K562 (cell line): ENCODE data around the gene INO80. TPM values are rescaled to one million over a fixed set of nuclear protein-coding genes. Genes with fewer than 3 reads are reported as not detected.
A peak's percentile ranks its signal among the peaks of the same experiment; 100 is the strongest.

Experiments
- CBX5 ChIP-seq: IDR thresholded peaks from 2 replicates; pipeline ENCODE4 v1.6.1; 2014; ENCODE audit warnings: low read depth, borderline replicate concordance
- CEBPZ ChIP-seq: fragments of 150-350 bp; IDR thresholded peaks from 2 replicates; pipeline ENCODE4 v1.6.1; 2014; ENCODE audit warnings: low read depth, mild to moderate bottlenecking, low read length, borderline replicate concordance
- DLX4 ChIP-seq: fragments of 250-450 bp; sonication (Bioruptor Pico); IDR thresholded peaks from 2 replicates; pipeline ENCODE4 v1.6.1; 2021; ENCODE audit warnings: mild to moderate bottlenecking
- ELF1 ChIP-seq: fragments of 200-800 bp; sonication (Bioruptor generic); IDR thresholded peaks from 2 replicates; pipeline ENCODE4 v1.6.1; 2016; ENCODE audit warnings: missing genetic modification characterization, missing compliant biosample characterization
- HDGF ChIP-seq: fragments of 450-650 bp; IDR thresholded peaks from 2 replicates; pipeline ENCODE4 v1.6.1; 2016
- KDM1A ChIP-seq, 2 experiments: fragments of 450-650 bp; IDR thresholded peaks; 2 replicates each; pipeline ENCODE4 v1.6.1; 2016; ENCODE audit warnings: mild to moderate bottlenecking in 2 of 2
- KLF16 ChIP-seq: IDR thresholded peaks from 2 replicates; pipeline ENCODE4 v1.6.1; 2016; ENCODE audit warnings: antibody characterized with exemption
- L3MBTL2 ChIP-seq: fragments of 450-650 bp; IDR thresholded peaks from 2 replicates; pipeline ENCODE4 v1.6.1; 2016; ENCODE audit warnings: mild to moderate bottlenecking, moderate library complexity
- MBD1 ChIP-seq: fragments of 250-450 bp; sonication (Bioruptor Pico); IDR thresholded peaks from 2 replicates; pipeline ENCODE4 v1.8.0; 2022; ENCODE audit warnings: inconsistent platforms
- MTA3 ChIP-seq: fragments of 450-650 bp; formaldehyde crosslinking; IDR thresholded peaks from 2 replicates; pipeline ENCODE4 v1.6.1; 2017; ENCODE audit warnings: mild to moderate bottlenecking, borderline replicate concordance
- PCBP1 ChIP-seq: fragments of 200-400 bp; formaldehyde crosslinking; IDR thresholded peaks from 2 replicates; pipeline ENCODE4 v1.6.1; 2018; ENCODE audit warnings: mild to moderate bottlenecking, low read depth, low read length; ENCODE audit not compliant: poor library complexity, severe bottlenecking
- POLR2G ChIP-seq: fragments of 200-400 bp; formaldehyde crosslinking; IDR thresholded peaks from 2 replicates; pipeline ENCODE4 v1.6.1; 2017; ENCODE audit warnings: low read depth, mild to moderate bottlenecking, antibody characterized with exemption, low read length, moderate library complexity
- RBM34 ChIP-seq: fragments of 200-400 bp; formaldehyde crosslinking; IDR thresholded peaks from 2 replicates; pipeline ENCODE4 v1.6.1; 2018; ENCODE audit warnings: low read length, borderline replicate concordance; ENCODE audit not compliant: insufficient read depth
- TAL1 ChIP-seq: fragments of 450-650 bp; IDR thresholded peaks from 2 replicates; pipeline ENCODE4 v1.6.1; 2016; ENCODE audit warnings: mild to moderate bottlenecking
- TARDBP ChIP-seq: fragments of 450-650 bp; IDR thresholded peaks from 2 replicates; pipeline ENCODE4 v1.6.1; 2016
- TEAD1 ChIP-seq, 2 experiments: fragments of 450-650 bp in 1 of 2; sonication (generic) in 1 of 2; formaldehyde crosslinking; IDR thresholded peaks; 2 replicates each; pipeline versions ENCODE4 v1.4.0 to v1.8.0; 2020 to 2022; ENCODE audit warnings: mild to moderate bottlenecking in 2 of 2, missing genetic modification reagents in 1 of 2
- THAP7 ChIP-seq: fragments of 250-450 bp; sonication (Bioruptor Pico); IDR thresholded peaks from 2 replicates; pipeline ENCODE4 v1.5.0; 2021
- ZEB2 ChIP-seq: fragments of 450-650 bp; IDR thresholded peaks from 2 replicates; pipeline ENCODE4 v1.6.1; 2016
- ZNF143 ChIP-seq: sonication (generic); formaldehyde crosslinking; IDR thresholded peaks from 2 replicates; pipeline ENCODE4 v1.9.0; 2022; ENCODE audit warnings: mild to moderate bottlenecking, missing genetic modification reagents
- ZNF184 ChIP-seq: sonication (generic); formaldehyde crosslinking; IDR thresholded peaks from 2 replicates; pipeline ENCODE4 v1.5.0; 2020; ENCODE audit warnings: missing genetic modification reagents
- ZNF232 ChIP-seq: sonication (generic); formaldehyde crosslinking; IDR thresholded peaks from 2 replicates; pipeline ENCODE4 v1.8.0; 2022; ENCODE audit warnings: mild to moderate bottlenecking, missing genetic modification reagents
- ZNF263 ChIP-seq: sonication (generic); formaldehyde crosslinking; IDR thresholded peaks from 2 replicates; pipeline ENCODE4 v1.8.0; 2022; ENCODE audit warnings: mild to moderate bottlenecking, missing genetic modification reagents, borderline replicate concordance
- ZNF384 ChIP-seq: IDR thresholded peaks from 2 replicates; pipeline ENCODE4 v1.6.1; 2012; ENCODE audit warnings: low read depth, low read length, improper control_type of control experiment
- ZNF75A ChIP-seq: fragments of 450-650 bp; formaldehyde crosslinking; IDR thresholded peaks from 2 replicates; pipeline ENCODE4 v1.4.0; 2020; ENCODE audit warnings: mild to moderate bottlenecking
- ZNF785 ChIP-seq: fragments of 250-450 bp; sonication (Bioruptor Pico); IDR thresholded peaks from 2 replicates; pipeline ENCODE4 v1.4.0; 2020; ENCODE audit warnings: mild to moderate bottlenecking
- polyA plus RNA-seq, 8 experiments: library from polyadenylated mRNA; depleted of rRNA in 4 of 8; stranded (reverse) in 5 of 8; unstranded in 3 of 8; fragments of >200 nt; fragmentation: Nextera tagmentation in 2 of 8; fragmentation: Illumina TruSeq in 1 of 8; extraction: Ambion mirVana in 2 of 8; extraction: Trizol in 1 of 8; gene quantifications; 2 replicates each; pipeline versions ENCODE4 v1.2.1 to v1.2.3, GENCODE V29; 2011 to 2014; ENCODE audit warnings: inconsistent platforms in 1 of 8, missing spikeins in 1 of 8
- total RNA-seq, 7 experiments: library from RNA; depleted of rRNA in 6 of 7; stranded (reverse); fragments of >200 nt in 6 of 7; fragmentation: Illumina TruSeq in 2 of 7; extraction: Trizol in 2 of 7; gene quantifications; 2 replicates each; pipeline versions ENCODE4 v1.2.1 to v1.2.3, GENCODE V29; 2011 to 2021; ENCODE audit warnings: low replicate concordance in 1 of 7

Gene INO80
- total and polyA plus RNA-seq, 9 of the 15 experiments (the other 6 are each of a cell fraction or from before 2014, with no cell fraction given): 1.1 to 25.7 (median 19.9) TPM

GRCh38 chr15:40929660-40930429 is 186.2 kb downstream of the INO80 start (continued):
- TF ChIP-seq MBD1 (no peak), KDM1A (IDR thresholded peaks at IDR 0.05) (no peak), L3MBTL2 (peak; percentile 73), ZNF184 (CRISPR knock-in tag) (no peak), CEBPZ (no peak), ZNF384 (no peak), POLR2G (no peak), ZNF75A (CRISPR knock-in tag) (no peak), ZEB2 (no peak), PCBP1 (peak; percentile 15), KLF16 (no peak; the same call in 1 of the 2 replicates), TEAD1 (CRISPR knock-in tag; IDR thresholded peaks at IDR 0.05) (0 out of 4 replicates have a peak, but pooled peaks of 1 of the 2 experiments have one; percentile 29), ZNF232 (CRISPR knock-in tag) (no peak), MTA3 (no peak; the same call in 1 of the 2 replicates), TARDBP (no peak), DLX4 (CRISPR knock-in tag) (no peak), TAL1 (no peak), ZNF263 (CRISPR knock-in tag) (peak; percentile 85), ZNF785 (CRISPR knock-in tag) (no peak), RBM34 (no peak), ZNF143 (CRISPR knock-in tag) (no peak), HDGF (no peak), ELF1 (no peak), THAP7 (no peak), CBX5 (no peak)
